ENCODE results near the gene DICER1.

DNA sequence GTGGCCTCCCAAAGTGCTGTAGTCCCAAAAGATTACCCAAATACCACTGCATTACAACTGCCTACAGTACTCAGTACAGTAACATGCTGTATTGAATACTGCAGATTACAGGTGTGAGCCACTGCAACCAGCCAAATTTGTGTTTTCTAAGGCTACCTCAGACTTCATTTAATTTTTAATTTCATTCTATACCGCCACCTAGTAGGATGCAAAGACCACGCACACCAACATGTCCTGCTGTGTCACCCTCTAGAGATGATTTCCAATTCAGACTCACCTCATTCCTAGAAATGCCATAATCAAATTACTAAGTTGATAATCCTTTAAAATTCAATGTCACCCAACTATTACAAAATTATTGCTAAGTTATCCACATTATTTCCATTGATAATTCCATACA is 15.1 kb downstream of the DICER1 start:
- TF ChIP-seq, protein P1, sequence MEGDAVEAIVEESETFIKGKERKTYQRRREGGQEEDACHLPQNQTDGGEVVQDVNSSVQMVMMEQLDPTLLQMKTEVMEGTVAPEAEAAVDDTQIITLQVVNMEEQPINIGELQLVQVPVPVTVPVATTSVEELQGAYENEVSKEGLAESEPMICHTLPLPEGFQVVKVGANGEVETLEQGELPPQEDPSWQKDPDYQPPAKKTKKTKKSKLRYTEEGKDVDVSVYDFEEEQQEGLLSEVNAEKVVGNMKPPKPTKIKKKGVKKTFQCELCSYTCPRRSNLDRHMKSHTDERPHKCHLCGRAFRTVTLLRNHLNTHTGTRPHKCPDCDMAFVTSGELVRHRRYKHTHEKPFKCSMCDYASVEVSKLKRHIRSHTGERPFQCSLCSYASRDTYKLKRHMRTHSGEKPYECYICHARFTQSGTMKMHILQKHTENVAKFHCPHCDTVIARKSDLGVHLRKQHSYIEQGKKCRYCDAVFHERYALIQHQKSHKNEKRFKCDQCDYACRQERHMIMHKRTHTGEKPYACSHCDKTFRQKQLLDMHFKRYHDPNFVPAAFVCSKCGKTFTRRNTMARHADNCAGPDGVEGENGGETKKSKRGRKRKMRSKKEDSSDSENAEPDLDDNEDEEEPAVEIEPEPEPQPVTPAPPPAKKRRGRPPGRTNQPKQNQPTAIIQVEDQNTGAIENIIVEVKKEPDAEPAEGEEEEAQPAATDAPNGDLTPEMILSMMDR (conservative IDR thresholded peaks at IDR 0.05; ENCODE audit: low read depth in 2 of 2): peak; percentile 14 to 20; a peak in 3 of 4 replicates
- TF ChIP-seq POLR2AphosphoS5 (IDR thresholded peaks at IDR 0.05; ENCODE audit: low read depth): no peak
- no peak for TF ChIP-seq EZH2phosphoT487 (IDR thresholded peaks at IDR 0.05; ENCODE audit: unreplicated experiment)
- TF ChIP-seq EZH2 (IDR thresholded peaks at IDR 0.05; ENCODE audit: low read depth, unreplicated experiment): no peak
- TF ChIP-seq, protein P2, sequence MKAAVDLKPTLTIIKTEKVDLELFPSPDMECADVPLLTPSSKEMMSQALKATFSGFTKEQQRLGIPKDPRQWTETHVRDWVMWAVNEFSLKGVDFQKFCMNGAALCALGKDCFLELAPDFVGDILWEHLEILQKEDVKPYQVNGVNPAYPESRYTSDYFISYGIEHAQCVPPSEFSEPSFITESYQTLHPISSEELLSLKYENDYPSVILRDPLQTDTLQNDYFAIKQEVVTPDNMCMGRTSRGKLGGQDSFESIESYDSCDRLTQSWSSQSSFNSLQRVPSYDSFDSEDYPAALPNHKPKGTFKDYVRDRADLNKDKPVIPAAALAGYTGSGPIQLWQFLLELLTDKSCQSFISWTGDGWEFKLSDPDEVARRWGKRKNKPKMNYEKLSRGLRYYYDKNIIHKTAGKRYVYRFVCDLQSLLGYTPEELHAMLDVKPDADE (IDR thresholded peaks at IDR 0.05): no peak
- TF ChIP-seq CREB1 (CRISPR knock-in tag; IDR thresholded peaks at IDR 0.05; ENCODE audit: low read depth): no peak
